Activated T-helper 17 cell treated with anti-CD3 and anti-CD28 coated beads, Interleukin-2, amount 50 U/mL, for 72 hours (primary cell): Measurements from ENCODE around the gene FRMD7. TPM values are rescaled to one million over a fixed set of nuclear protein-coding genes. Genes with fewer than 3 reads are reported as not detected.
"Not testable (repeated sequence)": the region's sequence is repeated elsewhere in the genome, so short reads cannot be mapped to it uniquely, and the experiment has no call there.

Experiments
- ATAC-seq: fragments of 150-1000 bp; cut with Tn5 transposase; replicated peaks from 2 replicates; pipeline ENCODE4 v1.10.0; 2021; ENCODE audit warnings: mild to moderate bottlenecking, moderate library complexity
- H3K27ac Mint-ChIP-seq: one replicate; pipeline ENCODE4 v1.8.0; 2022; ENCODE audit warnings: mixed read lengths
- H3K27me3 Mint-ChIP-seq: one replicate; pipeline ENCODE4 v1.8.0; 2022; ENCODE audit warnings: mixed read lengths
- H3K36me3 Mint-ChIP-seq: one replicate; pipeline ENCODE4 v1.8.0; 2022; ENCODE audit warnings: low read depth, mild to moderate bottlenecking, mixed read lengths
- H3K4me1 Mint-ChIP-seq: one replicate; pipeline ENCODE4 v1.8.0; 2022; ENCODE audit warnings: mixed read lengths
- H3K4me3 Mint-ChIP-seq: one replicate; pipeline ENCODE4 v1.8.0; 2022; ENCODE audit warnings: mild to moderate bottlenecking, mixed read lengths
- H3K9me3 Mint-ChIP-seq: one replicate; pipeline ENCODE4 v1.8.0; 2022; ENCODE audit warnings: mixed read lengths
- total RNA-seq, 2 donors: library from RNA; stranded (reverse); gene quantifications; one replicate each; pipeline ENCODE4 v1.2.3, GENCODE V29; 2022

Gene FRMD7
- total RNA-seq, 2 donors from 2014 or later: not detected

- no peak for ATAC-seq
- Mint-ChIP-seq H3K9me3 (no peaks in the 10 kb centered on the region), H3K36me3 (peaks cover 29% of the 10 kb centered on the region), H3K27me3 (no peaks in the 10 kb centered on the region), H3K27ac (no peak overlapping the region), H3K4me3 (no peak overlapping the region), H3K4me1 (no peaks in the 10 kb centered on the region)
Measured at GRCh38 chrX:132077414-132077813, 50.4 kb downstream of the FRMD7 start.

GRCh38 chrX:132071254-132071653, 56.6 kb downstream of the FRMD7 start:
- no peak for ATAC-seq
- H3K36me3 Mint-ChIP-seq: peaks cover 66% of the 10 kb centered on the region
- H3K9me3 Mint-ChIP-seq: no peaks in the 10 kb centered on the region
- H3K4me1 Mint-ChIP-seq: no peaks in the 10 kb centered on the region
- no peak overlapping the region for H3K27ac Mint-ChIP-seq
- no peaks in the 10 kb centered on the region for H3K27me3 Mint-ChIP-seq
- no peak overlapping the region for H3K4me3 Mint-ChIP-seq

- H3K27me3 Mint-ChIP-seq: no peaks in the 10 kb centered on the region
- H3K27ac Mint-ChIP-seq: no peak overlapping the region
- H3K4me3 Mint-ChIP-seq: no peak overlapping the region
- no peaks in the 10 kb centered on the region for H3K4me1 Mint-ChIP-seq
- H3K36me3 Mint-ChIP-seq: peaks cover 53% of the 10 kb centered on the region
- no peaks in the 10 kb centered on the region for H3K9me3 Mint-ChIP-seq
- ATAC-seq: no peak
Measured at GRCh38 chrX:132068405-132068804, 59.4 kb downstream of the FRMD7 start.

GRCh38 chrX:132063862-132064261, 64.0 kb downstream of the FRMD7 start:
- ATAC-seq: no peak
- H3K9me3 Mint-ChIP-seq: no peaks in the 10 kb centered on the region

GRCh38 chrX:132063334-132063733, 64.5 kb downstream of the FRMD7 start:
- H3K27me3 Mint-ChIP-seq: no peaks in the 10 kb centered on the region
- peaks cover 37% of the 10 kb centered on the region for H3K36me3 Mint-ChIP-seq
- no peak overlapping the region for H3K4me3 Mint-ChIP-seq
- no peak overlapping the region for H3K27ac Mint-ChIP-seq
- no peak for ATAC-seq
- H3K9me3 Mint-ChIP-seq: no peaks in the 10 kb centered on the region
- H3K4me1 Mint-ChIP-seq: no peaks in the 10 kb centered on the region

More at GRCh38 chrX:132063862-132064261, 64.0 kb downstream of the FRMD7 start:
- Mint-ChIP-seq H3K4me3 (no peak overlapping the region), H3K27ac (no peak overlapping the region), H3K27me3 (no peaks in the 10 kb centered on the region), H3K4me1 (no peaks in the 10 kb centered on the region), H3K36me3 (peaks cover 43% of the 10 kb centered on the region)

GRCh38 chrX:132059973-132060540, 67.8 kb downstream of the FRMD7 start:
- Mint-ChIP-seq H3K36me3 (peaks cover 36% of the 10 kb centered on the region), H3K9me3 (no peaks in the 10 kb centered on the region), H3K4me1 (peaks cover 5% of the 10 kb centered on the region), H3K4me3 (no peak overlapping the region), H3K27me3 (no peaks in the 10 kb centered on the region), H3K27ac (no peak overlapping the region)
- no peak for ATAC-seq

GRCh38 chrX:132058975-132059374, 68.8 kb downstream of the FRMD7 start:
- Mint-ChIP-seq H3K4me3 (no peak overlapping the region), H3K9me3 (no peaks in the 10 kb centered on the region), H3K4me1 (peaks cover 5% of the 10 kb centered on the region), H3K27me3 (no peaks in the 10 kb centered on the region), H3K36me3 (peaks cover 41% of the 10 kb centered on the region), H3K27ac (no peak overlapping the region)
- peak; percentile 48 for ATAC-seq

GRCh38 chrX:132058050-132058449, 69.8 kb downstream of the FRMD7 start:
- H3K4me3 Mint-ChIP-seq: no peak overlapping the region
- H3K27me3 Mint-ChIP-seq: no peaks in the 10 kb centered on the region
- no peak overlapping the region for H3K27ac Mint-ChIP-seq
- H3K9me3 Mint-ChIP-seq: no peaks in the 10 kb centered on the region
- no peak for ATAC-seq
- H3K36me3 Mint-ChIP-seq: peaks cover 40% of the 10 kb centered on the region
- peaks cover 5% of the 10 kb centered on the region for H3K4me1 Mint-ChIP-seq

- ATAC-seq, H3K9me3 Mint-ChIP-seq, H3K4me3 Mint-ChIP-seq, H3K4me1 Mint-ChIP-seq, H3K27me3 Mint-ChIP-seq, H3K27ac Mint-ChIP-seq: not testable (repeated sequence)
- peaks cover 24% of the 10 kb centered on the region for H3K36me3 Mint-ChIP-seq
Measured at GRCh38 chrX:132051778-132052177, 76.0 kb downstream of the FRMD7 start.

GRCh38 chrX:132046533-132046932, 81.3 kb downstream of the FRMD7 start:
- no peak for ATAC-seq
- Mint-ChIP-seq H3K4me3 (no peak overlapping the region), H3K36me3 (no peaks in the 10 kb centered on the region), H3K9me3 (no peaks in the 10 kb centered on the region), H3K27me3 (no peaks in the 10 kb centered on the region), H3K4me1 (no peaks in the 10 kb centered on the region), H3K27ac (no peak overlapping the region)

- Mint-ChIP-seq H3K4me3 (no peak overlapping the region), H3K9me3 (no peaks in the 10 kb centered on the region), H3K4me1 (peaks cover 6% of the 10 kb centered on the region), H3K36me3 (no peaks in the 10 kb centered on the region), H3K27me3 (no peaks in the 10 kb centered on the region), H3K27ac (no peak overlapping the region)
- ATAC-seq: no peak
Measured at GRCh38 chrX:132045456-132045855, 82.4 kb downstream of the FRMD7 start.

- peaks cover 6% of the 10 kb centered on the region for H3K4me1 Mint-ChIP-seq
- no peak overlapping the region for H3K27ac Mint-ChIP-seq
- no peaks in the 10 kb centered on the region for H3K27me3 Mint-ChIP-seq
- no peak for ATAC-seq
- H3K9me3 Mint-ChIP-seq: no peaks in the 10 kb centered on the region
- no peak overlapping the region for H3K4me3 Mint-ChIP-seq
- H3K36me3 Mint-ChIP-seq: no peaks in the 10 kb centered on the region
Measured at GRCh38 chrX:132044953-132045352, 82.9 kb downstream of the FRMD7 start.

- ATAC-seq: no peak
- Mint-ChIP-seq H3K9me3 (no peaks in the 10 kb centered on the region), H3K36me3 (no peaks in the 10 kb centered on the region), H3K27me3 (no peaks in the 10 kb centered on the region), H3K4me3 (no peak overlapping the region), H3K27ac (no peak overlapping the region), H3K4me1 (peaks cover 6% of the 10 kb centered on the region)
Measured at GRCh38 chrX:132043977-132044376, 83.8 kb downstream of the FRMD7 start.

- peak overlapping the region; percentile 15 for H3K4me3 Mint-ChIP-seq
- H3K4me1 Mint-ChIP-seq: peaks cover 6% of the 10 kb centered on the region
- H3K36me3 Mint-ChIP-seq: no peaks in the 10 kb centered on the region
- no peaks in the 10 kb centered on the region for H3K27me3 Mint-ChIP-seq
- H3K9me3 Mint-ChIP-seq: no peaks in the 10 kb centered on the region
- peak; percentile 31 for ATAC-seq
- H3K27ac Mint-ChIP-seq: no peak overlapping the region
Measured at GRCh38 chrX:132041015-132041414, 86.8 kb downstream of the FRMD7 start.

GRCh38 chrX:132040066-132040465, 87.8 kb downstream of the FRMD7 start:
- Mint-ChIP-seq H3K27me3 (no peaks in the 10 kb centered on the region), H3K36me3 (no peaks in the 10 kb centered on the region), H3K4me1 (peaks cover 12% of the 10 kb centered on the region), H3K27ac (no peak overlapping the region), H3K9me3 (no peaks in the 10 kb centered on the region), H3K4me3 (peak overlapping the region; percentile 1)
- ATAC-seq: no peak

- Mint-ChIP-seq H3K27ac (no peak overlapping the region), H3K36me3 (no peaks in the 10 kb centered on the region), H3K4me1 (peaks cover 17% of the 10 kb centered on the region), H3K9me3 (no peaks in the 10 kb centered on the region), H3K4me3 (peak overlapping the region; percentile 26), H3K27me3 (no peaks in the 10 kb centered on the region)
- ATAC-seq: no peak
Measured at GRCh38 chrX:132037479-132037993, 90.3 kb downstream of the FRMD7 start.
